AG09319 (cell line): ENCODE results near the gene PLAU.

Experiments used
- DNase-seq: peaks from one replicate; pipeline ENCODE4 v3.0.0-alpha.2; 2010; ENCODE audit warnings: low read depth; ENCODE audit errors: extremely low read depth
- TF ChIP-seq, protein P1 (sequence below): IDR thresholded peaks from 2 replicates; pipeline ENCODE4 v1.5.1; 2011; ENCODE audit warnings: low read depth, mild to moderate bottlenecking, inconsistent platforms, low read length, moderate library complexity

Gene PLAU

GRCh38 chr10:73910764-73911552 is at the start of gene PLAU:
Gene PLAU, plus strand, starts transcription at chr10:73911132. Its CDS starts 424 bp downstream, at chr10:73911556.
- DNase-seq, result no peak
- TF ChIP-seq, protein P1, sequence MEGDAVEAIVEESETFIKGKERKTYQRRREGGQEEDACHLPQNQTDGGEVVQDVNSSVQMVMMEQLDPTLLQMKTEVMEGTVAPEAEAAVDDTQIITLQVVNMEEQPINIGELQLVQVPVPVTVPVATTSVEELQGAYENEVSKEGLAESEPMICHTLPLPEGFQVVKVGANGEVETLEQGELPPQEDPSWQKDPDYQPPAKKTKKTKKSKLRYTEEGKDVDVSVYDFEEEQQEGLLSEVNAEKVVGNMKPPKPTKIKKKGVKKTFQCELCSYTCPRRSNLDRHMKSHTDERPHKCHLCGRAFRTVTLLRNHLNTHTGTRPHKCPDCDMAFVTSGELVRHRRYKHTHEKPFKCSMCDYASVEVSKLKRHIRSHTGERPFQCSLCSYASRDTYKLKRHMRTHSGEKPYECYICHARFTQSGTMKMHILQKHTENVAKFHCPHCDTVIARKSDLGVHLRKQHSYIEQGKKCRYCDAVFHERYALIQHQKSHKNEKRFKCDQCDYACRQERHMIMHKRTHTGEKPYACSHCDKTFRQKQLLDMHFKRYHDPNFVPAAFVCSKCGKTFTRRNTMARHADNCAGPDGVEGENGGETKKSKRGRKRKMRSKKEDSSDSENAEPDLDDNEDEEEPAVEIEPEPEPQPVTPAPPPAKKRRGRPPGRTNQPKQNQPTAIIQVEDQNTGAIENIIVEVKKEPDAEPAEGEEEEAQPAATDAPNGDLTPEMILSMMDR, result no peak

DNA sequence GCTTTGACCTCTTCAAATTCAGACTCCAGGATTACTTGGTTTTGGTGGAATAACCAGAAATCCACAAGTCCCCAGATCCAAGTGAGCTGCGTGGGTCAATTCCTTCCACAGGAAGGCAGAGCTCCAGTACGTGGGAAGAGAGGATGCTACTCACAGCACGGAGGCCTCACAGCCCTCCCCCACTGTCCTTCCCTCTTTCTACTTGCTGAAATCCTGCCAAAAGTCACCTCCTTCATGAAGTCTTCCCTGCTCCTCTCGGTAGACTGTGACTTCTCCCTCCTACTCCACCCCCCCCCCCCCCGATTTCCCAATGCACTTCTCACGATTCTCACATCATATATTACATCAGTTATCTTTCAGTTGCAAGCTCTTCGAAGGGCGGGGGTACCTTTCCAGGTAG is 48.9 kb upstream of the PLAU start:
- DNase-seq, result no peak
- TF ChIP-seq, protein P1, result no peak

- DNase-seq, result no peak
- TF ChIP-seq, protein P1, result no peak
These were observed 47.7 kb upstream of the PLAU start for GRCh38 chr10:73863039-73863817.

DNA sequence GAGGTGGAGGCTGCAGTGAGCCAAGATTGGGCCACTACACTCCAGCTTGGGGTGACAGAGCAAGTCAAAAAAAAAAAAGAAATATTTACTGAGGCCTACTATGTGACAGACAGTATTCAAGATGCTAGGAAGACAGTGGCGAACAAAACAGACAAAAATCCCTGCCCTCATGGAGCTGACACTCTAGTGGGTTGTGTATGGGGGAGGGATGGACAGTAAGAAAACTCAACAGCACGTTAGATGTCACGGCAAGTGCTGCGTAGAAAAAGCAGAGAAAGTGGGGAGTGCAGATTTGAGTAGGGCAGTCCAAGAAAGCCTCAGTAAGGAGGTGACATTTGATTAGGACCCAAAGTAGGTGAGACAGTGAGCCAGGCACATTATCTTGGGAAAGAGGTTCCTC is 46.7 kb upstream of the PLAU start:
- TF ChIP-seq, protein P1, result no peak
- no peak for DNase-seq

DNA sequence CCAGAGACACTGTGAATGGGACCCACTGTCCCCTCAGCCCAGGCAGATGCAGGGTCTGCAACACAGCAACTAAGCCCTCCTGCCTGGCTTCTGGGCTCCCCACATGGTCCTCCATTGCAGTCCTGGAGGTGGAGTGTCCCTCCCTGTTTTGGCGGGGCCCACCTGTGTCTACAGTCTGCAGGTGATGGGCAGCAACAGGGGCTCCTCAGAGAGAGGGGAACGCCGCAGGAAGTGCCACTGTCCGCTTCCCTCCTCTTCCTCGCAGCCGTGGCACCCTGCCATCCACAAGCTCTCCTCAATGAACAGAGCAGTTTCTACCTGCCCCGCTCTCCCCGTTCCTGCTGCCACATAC is 45.8 kb upstream of the PLAU start:
- TF ChIP-seq, protein P1, result no peak
- no peak for DNase-seq

DNA sequence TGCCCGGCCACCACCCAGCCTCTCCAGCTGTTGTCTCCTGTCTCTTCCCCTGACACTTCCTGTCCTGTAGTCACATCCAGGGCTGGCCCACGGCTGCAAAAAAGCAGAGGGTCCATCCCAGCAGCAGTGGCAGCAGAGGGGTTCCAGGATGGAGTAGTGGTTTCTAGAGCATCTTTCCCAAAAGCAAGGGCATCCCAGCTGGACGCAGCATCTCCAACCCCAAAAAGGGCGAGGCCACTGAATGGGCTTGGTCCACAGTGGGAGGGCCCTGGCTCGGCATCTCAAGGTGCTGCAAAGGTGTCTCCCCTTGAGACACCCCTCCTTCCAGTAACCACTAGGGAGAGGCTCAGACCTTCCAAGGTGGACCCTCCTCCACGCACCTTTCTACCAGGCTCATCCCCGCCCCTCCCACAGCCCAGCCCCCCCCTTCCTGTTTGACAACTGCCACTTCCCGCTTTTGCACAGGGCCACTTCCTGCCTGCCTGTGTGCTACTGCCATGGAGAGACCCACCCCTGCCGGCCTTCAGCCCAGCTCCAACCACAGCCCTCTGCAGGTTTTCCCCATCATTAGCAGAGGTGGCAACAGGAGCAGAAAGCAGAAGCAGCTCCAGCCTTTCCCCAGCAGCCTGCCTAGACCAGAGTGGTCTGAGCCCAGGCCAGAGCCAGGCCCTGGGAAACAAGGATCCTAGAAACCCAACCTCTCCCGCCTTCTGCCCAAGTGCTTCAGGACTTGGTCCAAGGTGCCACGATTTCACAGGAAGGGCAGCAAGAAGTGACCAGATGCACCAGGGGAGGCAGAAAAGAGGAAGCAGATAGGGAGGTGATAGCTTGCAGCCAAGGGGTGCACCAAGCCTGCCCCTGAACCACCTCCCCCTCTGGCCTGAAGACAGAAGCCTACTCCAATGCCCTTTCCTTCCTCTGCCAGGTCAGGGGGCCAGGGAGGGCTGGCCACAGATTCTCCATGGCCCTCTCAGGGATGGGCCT is 45.2 kb upstream of the PLAU start:
- DNase-seq, result no peak
- TF ChIP-seq, protein P1, result no peak
